ENCODE results near the gene TNK1.

DNA sequence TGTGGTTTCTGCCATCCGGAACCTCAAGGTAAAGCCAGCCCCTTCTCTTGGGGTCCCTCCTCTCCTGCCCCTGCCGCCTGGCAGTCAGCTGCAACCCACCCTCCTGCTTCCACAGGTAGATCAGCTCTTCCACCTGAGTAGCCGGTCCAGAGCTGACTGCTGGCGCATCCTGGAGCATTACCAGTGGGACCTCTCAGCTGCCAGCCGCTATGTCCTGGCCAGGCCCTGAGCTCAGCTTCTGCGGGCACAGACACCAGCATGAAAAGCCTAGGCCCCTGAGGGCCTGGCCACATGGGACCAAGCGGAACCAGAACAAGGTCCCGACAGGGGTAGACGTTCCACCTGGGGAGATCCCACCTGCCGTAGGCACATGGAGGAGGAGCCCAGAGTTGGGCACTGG, 8.0 kb downstream of the TNK1 start:
- TF ChIP-seq POLR2A (IDR thresholded peaks at IDR 0.05; ENCODE audit: low read depth, low read length) = no peak
- no peak for TF ChIP-seq POU2F2 (IDR thresholded peaks at IDR 0.05; ENCODE audit: low read depth, low read length)
- TF ChIP-seq POLR2AphosphoS5 (IDR thresholded peaks at IDR 0.05; ENCODE audit: low read depth, low read length) = no peak
- TF ChIP-seq TAF1 (IDR thresholded peaks at IDR 0.05; ENCODE audit: low read depth, low read length) = no peak
- TF ChIP-seq PAX5 (IDR thresholded peaks at IDR 0.05; ENCODE audit: insufficient read depth, low read length, severe bottlenecking) = no peak

All from GM12891 (cell line).